ENCODE results near the gene PDE11A. TPM values are rescaled to one million over a fixed set of nuclear protein-coding genes. Genes with fewer than 3 reads are reported as not detected.
A peak's percentile ranks its signal among the peaks of the same experiment; 100 is the strongest.

The PDE11A gene
- total and polyA plus RNA-seq, 8 donors: under 0.01 to 0.87 (median 0.40) TPM; not detected in 2

GRCh38 chr2:177649568-177650518 is 422.7 kb downstream of the PDE11A start:
- no peaks in the 10 kb centered on the region for H3K27me3 ChIP-seq
- H3K4me3 ChIP-seq: no peak overlapping the region
- no peak overlapping the region for H3K27ac ChIP-seq
- H3K9me3 ChIP-seq: no peaks in the 10 kb centered on the region
- no peaks in the 10 kb centered on the region for H3K4me1 ChIP-seq
- 53 to 67% (median 60%) methylated on average over 4 of the region's 4 CpGs for WGBS, 5 donors
- TF ChIP-seq POLR2AphosphoS5 (IDR thresholded peaks at IDR 0.05) (no peak), POLR2A (IDR thresholded peaks at IDR 0.05) (no peak), EP300 (IDR thresholded peaks at IDR 0.05) (no peak)
- TF ChIP-seq, protein P1, sequence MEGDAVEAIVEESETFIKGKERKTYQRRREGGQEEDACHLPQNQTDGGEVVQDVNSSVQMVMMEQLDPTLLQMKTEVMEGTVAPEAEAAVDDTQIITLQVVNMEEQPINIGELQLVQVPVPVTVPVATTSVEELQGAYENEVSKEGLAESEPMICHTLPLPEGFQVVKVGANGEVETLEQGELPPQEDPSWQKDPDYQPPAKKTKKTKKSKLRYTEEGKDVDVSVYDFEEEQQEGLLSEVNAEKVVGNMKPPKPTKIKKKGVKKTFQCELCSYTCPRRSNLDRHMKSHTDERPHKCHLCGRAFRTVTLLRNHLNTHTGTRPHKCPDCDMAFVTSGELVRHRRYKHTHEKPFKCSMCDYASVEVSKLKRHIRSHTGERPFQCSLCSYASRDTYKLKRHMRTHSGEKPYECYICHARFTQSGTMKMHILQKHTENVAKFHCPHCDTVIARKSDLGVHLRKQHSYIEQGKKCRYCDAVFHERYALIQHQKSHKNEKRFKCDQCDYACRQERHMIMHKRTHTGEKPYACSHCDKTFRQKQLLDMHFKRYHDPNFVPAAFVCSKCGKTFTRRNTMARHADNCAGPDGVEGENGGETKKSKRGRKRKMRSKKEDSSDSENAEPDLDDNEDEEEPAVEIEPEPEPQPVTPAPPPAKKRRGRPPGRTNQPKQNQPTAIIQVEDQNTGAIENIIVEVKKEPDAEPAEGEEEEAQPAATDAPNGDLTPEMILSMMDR (IDR thresholded peaks at IDR 0.05): no peak
- intact Hi-C loops (cut with DNase I; ENCODE audit: low total_unique reads): no loop called here
- no peak for DNase-seq
- H3K36me3 ChIP-seq: no peaks in the 10 kb centered on the region

GRCh38 chr2:177646791-177647190 is 425.8 kb downstream of the PDE11A start:
- TF ChIP-seq POLR2AphosphoS5 (IDR thresholded peaks at IDR 0.05) (no peak), POLR2A (IDR thresholded peaks at IDR 0.05) (no peak)
- TF ChIP-seq, protein P1 (IDR thresholded peaks at IDR 0.05): no peak
- H3K9me3 ChIP-seq: no peaks in the 10 kb centered on the region
- no peaks in the 10 kb centered on the region for H3K27me3 ChIP-seq
- H3K4me3 ChIP-seq: no peak overlapping the region
- intact Hi-C loops (cut with DNase I; ENCODE audit: low total_unique reads): no loop called here
- no peak for DNase-seq
- H3K36me3 ChIP-seq: no peaks in the 10 kb centered on the region
- H3K4me1 ChIP-seq: no peaks in the 10 kb centered on the region
- WGBS, 5 donors: 49 to 58% (median 55%) methylated on average over 1 of the region's 1 CpG
- no peak overlapping the region for H3K27ac ChIP-seq

- H3K27me3 ChIP-seq: no peaks in the 10 kb centered on the region
- no peaks in the 10 kb centered on the region for H3K9me3 ChIP-seq
- intact Hi-C loops (cut with DNase I; ENCODE audit: low total_unique reads): no loop called here
- H3K4me3 ChIP-seq: no peak overlapping the region
- no peak overlapping the region for H3K27ac ChIP-seq
- no peak for DNase-seq
- no peak for TF ChIP-seq POLR2AphosphoS5 (IDR thresholded peaks at IDR 0.05)
- TF ChIP-seq, protein P1 (IDR thresholded peaks at IDR 0.05): no peak
- no peak for TF ChIP-seq POLR2A (IDR thresholded peaks at IDR 0.05)
- TF ChIP-seq EP300 (IDR thresholded peaks at IDR 0.05): no peak
- no peaks in the 10 kb centered on the region for H3K36me3 ChIP-seq
- no peaks in the 10 kb centered on the region for H3K4me1 ChIP-seq
Observed at GRCh38 chr2:177646241-177646640, 426.3 kb downstream of the PDE11A start.

- 44 to 68% (median 48%) methylated on average over 2 of the region's 2 CpGs for WGBS, 5 donors
- TF ChIP-seq POLR2AphosphoS5 (IDR thresholded peaks at IDR 0.05) (no peak), EP300 (IDR thresholded peaks at IDR 0.05) (no peak), POLR2A (IDR thresholded peaks at IDR 0.05) (no peak)
- TF ChIP-seq, protein P1 (IDR thresholded peaks at IDR 0.05): no peak
- Histone ChIP-seq H3K36me3 (no peaks in the 10 kb centered on the region), H3K4me1 (no peaks in the 10 kb centered on the region), H3K4me3 (no peak overlapping the region), H3K27me3 (no peaks in the 10 kb centered on the region), H3K9me3 (no peaks in the 10 kb centered on the region), H3K27ac (no peak overlapping the region)
- DNase-seq: peak in 1 of 2 donors; percentile 55
- intact Hi-C loops (cut with DNase I; ENCODE audit: low total_unique reads): no loop called here
Observed at GRCh38 chr2:177641331-177641730, 431.2 kb downstream of the PDE11A start.
